Gastroesophageal sphincter (tissue), 3 donors: ENCODE data around the gene RETSAT.
"Not testable (repeated sequence)": the region's sequence is repeated elsewhere in the genome, so short reads cannot be mapped to it uniquely, and the experiment has no call there.

Source experiments
- CTCF ChIP-seq, 4 experiments: fragments of 200-600 bp in 2 of 4; fragments of 450-650 bp in 2 of 4; sonication (generic) in 1 of 4; IDR thresholded peaks; one replicate each; pipeline ENCODE4 v1.5.1; 2017 to 2019; ENCODE audit warnings: antibody characterized with exemption in 4 of 4, mild to moderate bottlenecking in 2 of 4, moderate library complexity in 2 of 4
- EP300 ChIP-seq: sonication (generic); formaldehyde crosslinking; IDR thresholded peaks from one replicate; pipeline ENCODE4 v1.6.1; 2017; ENCODE audit warnings: antibody characterized with exemption, mild to moderate bottlenecking

- not testable (repeated sequence) for TF ChIP-seq CTCF (IDR thresholded peaks at IDR 0.05); EP300
Measured at GRCh38 chr2:85329701-85330100, 24.6 kb downstream of the RETSAT start.
